Measurements from ENCODE around the gene JPT2.
"Not testable (repeated sequence)": the region's sequence is repeated elsewhere in the genome, so short reads cannot be mapped to it uniquely, and the experiment has no call there.

JPT2 gene

GRCh38 chr16:1710811-1711507, 32.9 kb downstream of the JPT2 start:
- H3K4me3 ChIP-seq (replicated peaks; ENCODE audit: low read depth, low read length), result no peak overlapping the region
- TF ChIP-seq, protein P1, sequence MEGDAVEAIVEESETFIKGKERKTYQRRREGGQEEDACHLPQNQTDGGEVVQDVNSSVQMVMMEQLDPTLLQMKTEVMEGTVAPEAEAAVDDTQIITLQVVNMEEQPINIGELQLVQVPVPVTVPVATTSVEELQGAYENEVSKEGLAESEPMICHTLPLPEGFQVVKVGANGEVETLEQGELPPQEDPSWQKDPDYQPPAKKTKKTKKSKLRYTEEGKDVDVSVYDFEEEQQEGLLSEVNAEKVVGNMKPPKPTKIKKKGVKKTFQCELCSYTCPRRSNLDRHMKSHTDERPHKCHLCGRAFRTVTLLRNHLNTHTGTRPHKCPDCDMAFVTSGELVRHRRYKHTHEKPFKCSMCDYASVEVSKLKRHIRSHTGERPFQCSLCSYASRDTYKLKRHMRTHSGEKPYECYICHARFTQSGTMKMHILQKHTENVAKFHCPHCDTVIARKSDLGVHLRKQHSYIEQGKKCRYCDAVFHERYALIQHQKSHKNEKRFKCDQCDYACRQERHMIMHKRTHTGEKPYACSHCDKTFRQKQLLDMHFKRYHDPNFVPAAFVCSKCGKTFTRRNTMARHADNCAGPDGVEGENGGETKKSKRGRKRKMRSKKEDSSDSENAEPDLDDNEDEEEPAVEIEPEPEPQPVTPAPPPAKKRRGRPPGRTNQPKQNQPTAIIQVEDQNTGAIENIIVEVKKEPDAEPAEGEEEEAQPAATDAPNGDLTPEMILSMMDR (IDR thresholded peaks at IDR 0.05; ENCODE audit: low read length, missing control alignments), result no peak
- no peak for DNase-seq (ENCODE audit: low read depth)

GRCh38 chr16:1712791-1713261, 34.7 kb downstream of the JPT2 start:
- TF ChIP-seq, protein P1 (IDR thresholded peaks at IDR 0.05; ENCODE audit: low read length, missing control alignments), result no peak
- no peak for DNase-seq (ENCODE audit: low read depth)
- no peak overlapping the region for H3K4me3 ChIP-seq (replicated peaks; ENCODE audit: low read depth, low read length)

DNA sequence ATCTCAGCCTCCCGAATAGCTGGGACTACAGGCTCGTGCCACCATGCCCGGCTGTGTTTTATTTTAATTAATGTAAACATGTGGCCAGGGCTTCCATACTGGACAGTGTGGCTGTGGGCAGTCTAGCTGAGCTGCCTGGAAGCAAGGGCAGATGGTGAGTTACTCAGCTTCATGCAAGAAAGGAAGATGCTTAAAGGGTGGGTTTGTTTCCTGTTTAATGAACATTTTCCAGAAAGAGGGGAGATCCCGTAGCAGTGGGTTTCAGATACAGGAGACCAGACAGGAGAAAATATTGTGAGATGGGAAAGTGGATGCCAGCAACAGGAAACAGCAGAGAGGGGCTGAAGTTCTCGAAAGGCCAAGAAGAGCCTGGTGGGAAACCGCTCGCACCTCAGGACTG, 35.3 kb downstream of the JPT2 start:
- DNase-seq (ENCODE audit: low read depth), result no peak
- TF ChIP-seq, protein P1 (IDR thresholded peaks at IDR 0.05; ENCODE audit: low read length, missing control alignments), result no peak
- H3K4me3 ChIP-seq (replicated peaks; ENCODE audit: low read depth, low read length), result no peak overlapping the region

DNA sequence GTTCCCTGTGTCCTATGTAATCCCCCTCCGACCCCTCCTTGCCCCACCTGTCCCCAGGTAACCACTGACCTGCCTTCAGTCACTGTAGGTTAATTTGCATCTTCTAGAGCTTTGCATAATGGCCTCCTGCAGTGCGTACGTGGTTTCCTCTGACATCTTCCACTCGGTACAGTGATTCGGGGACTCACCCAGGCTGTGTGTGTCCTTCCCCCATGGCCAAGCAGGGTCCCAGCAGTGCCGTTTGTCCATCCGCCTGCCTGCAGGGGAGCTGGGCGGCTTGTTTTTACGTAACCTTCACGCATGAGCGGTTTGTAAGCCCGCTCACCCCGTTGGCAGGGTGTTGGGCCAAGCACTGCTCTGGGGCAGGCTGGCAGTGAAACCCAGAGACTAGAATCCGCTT, 35.9 kb downstream of the JPT2 start:
- no peak overlapping the region for H3K4me3 ChIP-seq (replicated peaks; ENCODE audit: low read depth, low read length)
- TF ChIP-seq, protein P1 (IDR thresholded peaks at IDR 0.05; ENCODE audit: low read length, missing control alignments), result no peak
- no peak for DNase-seq (ENCODE audit: low read depth)

- DNase-seq (ENCODE audit: low read depth), result no peak
- H3K4me3 ChIP-seq (replicated peaks; ENCODE audit: low read depth, low read length), result no peak overlapping the region
- TF ChIP-seq, protein P1 (IDR thresholded peaks at IDR 0.05; ENCODE audit: low read length, missing control alignments), result no peak
Observed at GRCh38 chr16:1715220-1715619, 37.1 kb downstream of the JPT2 start.

DNA sequence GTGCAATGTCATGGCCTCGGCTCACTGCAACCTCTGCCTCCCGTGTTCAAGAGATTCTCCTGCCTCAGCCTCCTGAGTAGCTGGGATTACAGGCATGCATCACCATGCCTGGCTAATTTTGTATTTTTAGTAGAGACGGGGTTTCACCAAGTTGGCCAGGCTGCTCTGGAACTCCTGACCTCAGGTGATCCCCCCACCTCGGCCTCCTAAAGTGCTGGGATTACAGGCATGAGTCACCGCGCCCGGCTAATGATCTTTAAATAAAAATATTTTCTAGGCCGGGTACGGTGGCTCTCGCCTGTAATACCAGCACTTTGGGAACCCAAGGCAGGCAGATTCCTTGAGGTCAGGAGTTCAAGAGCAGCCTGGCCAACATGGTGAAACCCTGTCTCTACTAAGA, 40.2 kb downstream of the JPT2 start:
- H3K4me3 ChIP-seq (replicated peaks; ENCODE audit: low read depth, low read length); DNase-seq (ENCODE audit: low read depth): not testable (repeated sequence)

GRCh38 chr16:1719559-1720229, 41.6 kb downstream of the JPT2 start:
- not testable (repeated sequence) for DNase-seq (ENCODE audit: low read depth); H3K4me3 ChIP-seq (replicated peaks; ENCODE audit: low read depth, low read length)

GRCh38 chr16:1721372-1721771, 43.3 kb downstream of the JPT2 start:
- TF ChIP-seq, protein P1 (IDR thresholded peaks at IDR 0.05; ENCODE audit: low read length, missing control alignments), result no peak
- no peak for DNase-seq (ENCODE audit: low read depth)
- H3K4me3 ChIP-seq (replicated peaks; ENCODE audit: low read depth, low read length), result no peak overlapping the region

Measured in fibroblast of pulmonary artery (primary cell).